ENCODE results near the gene HRG. TPM values are rescaled to one million over a fixed set of nuclear protein-coding genes. Genes with fewer than 3 reads are reported as not detected.

Gene HRG
- total RNA-seq, 1 experiment from 2014 or later, result not detected

DNA sequence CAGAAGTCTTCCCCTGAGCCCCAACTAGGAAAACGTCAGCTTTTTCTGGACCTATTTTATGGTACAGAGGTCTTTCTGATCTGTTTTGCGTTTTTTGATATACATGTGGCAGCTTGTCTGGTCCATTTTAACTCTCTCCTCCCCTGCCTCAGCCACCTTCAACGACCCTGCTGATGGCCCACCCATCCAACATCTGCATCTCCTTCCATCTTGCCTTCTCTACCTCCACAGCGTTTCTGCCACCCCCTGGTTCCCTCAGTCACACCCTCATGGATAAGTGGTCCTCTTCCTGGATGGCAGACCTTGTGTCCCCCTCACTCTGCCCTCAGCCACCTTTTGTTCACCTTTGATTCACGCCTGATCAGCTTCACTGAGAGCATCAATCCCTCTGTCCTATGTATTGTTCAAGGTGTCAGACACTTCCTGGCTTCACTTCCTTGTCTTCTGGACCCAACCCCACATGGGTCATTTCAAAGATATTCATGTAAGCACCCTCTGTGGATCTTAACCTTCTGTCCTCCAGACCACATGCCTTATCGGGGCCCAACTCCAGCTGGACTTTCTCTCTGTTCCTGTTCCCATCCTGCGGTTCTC lies 39.5 kb upstream of the HRG start:
- TF ChIP-seq, protein P1, sequence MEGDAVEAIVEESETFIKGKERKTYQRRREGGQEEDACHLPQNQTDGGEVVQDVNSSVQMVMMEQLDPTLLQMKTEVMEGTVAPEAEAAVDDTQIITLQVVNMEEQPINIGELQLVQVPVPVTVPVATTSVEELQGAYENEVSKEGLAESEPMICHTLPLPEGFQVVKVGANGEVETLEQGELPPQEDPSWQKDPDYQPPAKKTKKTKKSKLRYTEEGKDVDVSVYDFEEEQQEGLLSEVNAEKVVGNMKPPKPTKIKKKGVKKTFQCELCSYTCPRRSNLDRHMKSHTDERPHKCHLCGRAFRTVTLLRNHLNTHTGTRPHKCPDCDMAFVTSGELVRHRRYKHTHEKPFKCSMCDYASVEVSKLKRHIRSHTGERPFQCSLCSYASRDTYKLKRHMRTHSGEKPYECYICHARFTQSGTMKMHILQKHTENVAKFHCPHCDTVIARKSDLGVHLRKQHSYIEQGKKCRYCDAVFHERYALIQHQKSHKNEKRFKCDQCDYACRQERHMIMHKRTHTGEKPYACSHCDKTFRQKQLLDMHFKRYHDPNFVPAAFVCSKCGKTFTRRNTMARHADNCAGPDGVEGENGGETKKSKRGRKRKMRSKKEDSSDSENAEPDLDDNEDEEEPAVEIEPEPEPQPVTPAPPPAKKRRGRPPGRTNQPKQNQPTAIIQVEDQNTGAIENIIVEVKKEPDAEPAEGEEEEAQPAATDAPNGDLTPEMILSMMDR (IDR thresholded peaks at IDR 0.05), result no peak
- TF ChIP-seq, protein P2, sequence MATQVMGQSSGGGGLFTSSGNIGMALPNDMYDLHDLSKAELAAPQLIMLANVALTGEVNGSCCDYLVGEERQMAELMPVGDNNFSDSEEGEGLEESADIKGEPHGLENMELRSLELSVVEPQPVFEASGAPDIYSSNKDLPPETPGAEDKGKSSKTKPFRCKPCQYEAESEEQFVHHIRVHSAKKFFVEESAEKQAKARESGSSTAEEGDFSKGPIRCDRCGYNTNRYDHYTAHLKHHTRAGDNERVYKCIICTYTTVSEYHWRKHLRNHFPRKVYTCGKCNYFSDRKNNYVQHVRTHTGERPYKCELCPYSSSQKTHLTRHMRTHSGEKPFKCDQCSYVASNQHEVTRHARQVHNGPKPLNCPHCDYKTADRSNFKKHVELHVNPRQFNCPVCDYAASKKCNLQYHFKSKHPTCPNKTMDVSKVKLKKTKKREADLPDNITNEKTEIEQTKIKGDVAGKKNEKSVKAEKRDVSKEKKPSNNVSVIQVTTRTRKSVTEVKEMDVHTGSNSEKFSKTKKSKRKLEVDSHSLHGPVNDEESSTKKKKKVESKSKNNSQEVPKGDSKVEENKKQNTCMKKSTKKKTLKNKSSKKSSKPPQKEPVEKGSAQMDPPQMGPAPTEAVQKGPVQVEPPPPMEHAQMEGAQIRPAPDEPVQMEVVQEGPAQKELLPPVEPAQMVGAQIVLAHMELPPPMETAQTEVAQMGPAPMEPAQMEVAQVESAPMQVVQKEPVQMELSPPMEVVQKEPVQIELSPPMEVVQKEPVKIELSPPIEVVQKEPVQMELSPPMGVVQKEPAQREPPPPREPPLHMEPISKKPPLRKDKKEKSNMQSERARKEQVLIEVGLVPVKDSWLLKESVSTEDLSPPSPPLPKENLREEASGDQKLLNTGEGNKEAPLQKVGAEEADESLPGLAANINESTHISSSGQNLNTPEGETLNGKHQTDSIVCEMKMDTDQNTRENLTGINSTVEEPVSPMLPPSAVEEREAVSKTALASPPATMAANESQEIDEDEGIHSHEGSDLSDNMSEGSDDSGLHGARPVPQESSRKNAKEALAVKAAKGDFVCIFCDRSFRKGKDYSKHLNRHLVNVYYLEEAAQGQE (IDR thresholded peaks at IDR 0.05; ENCODE audit: insufficient read depth in 1 of 2, low read depth in 2 of 2, low read length in 1 of 2), result no peak
- TF ChIP-seq POLR2AphosphoS5 (IDR thresholded peaks at IDR 0.05; ENCODE audit: low read depth, low read length) (no peak), SIN3A (IDR thresholded peaks at IDR 0.05; ENCODE audit: borderline replicate concordance, insufficient read depth, low read depth, low read length) (no peak), TCF7L2 (IDR thresholded peaks at IDR 0.05; ENCODE audit: low read depth, low read length) (no peak)
- Histone ChIP-seq H3K27me3 (ENCODE audit: control insufficient read depth, insufficient read depth, low read length) (peaks cover 12% of the 10 kb centered on the region; the same call in 1 of the 2 replicates), H3K27ac (ENCODE audit: low read length) (no peak overlapping the region), H3K4me1 (ENCODE audit: control insufficient read depth, insufficient read depth, low read length) (no peaks in the 10 kb centered on the region), H3K36me3 (ENCODE audit: control insufficient read depth, insufficient read depth, low read length) (no peaks in the 10 kb centered on the region), H3K9me3 (ENCODE audit: control insufficient read depth, insufficient read depth, low read depth, low read length) (no peaks in the 10 kb centered on the region), H3K4me3 (ENCODE audit: low read depth in 2 of 2, low read length in 2 of 2) (no peak overlapping the region)
- ChIA-PET CTCF (interaction anchor here (1.3 kb wide), 1 partner anchor 9 kb away, joined by 5 read pairs; no protein-coding TSS in a partner anchor), POLR2A (no interaction called here)
- no TSS peak for BruUV-seq (replicated peaks)
- DNase-seq (ENCODE audit: low read depth, low spot score) (no peak), ATAC-seq (no peak)
- intact Hi-C loops (cut with micrococcal nuclease; ENCODE audit: unreplicated experiment) (no loop called here), in situ Hi-C loops (cut with HindIII; ENCODE audit: low pct_unique_long_range_greater_than_20kb, low sequenced_read_pairs) (no loop called here)

DNA sequence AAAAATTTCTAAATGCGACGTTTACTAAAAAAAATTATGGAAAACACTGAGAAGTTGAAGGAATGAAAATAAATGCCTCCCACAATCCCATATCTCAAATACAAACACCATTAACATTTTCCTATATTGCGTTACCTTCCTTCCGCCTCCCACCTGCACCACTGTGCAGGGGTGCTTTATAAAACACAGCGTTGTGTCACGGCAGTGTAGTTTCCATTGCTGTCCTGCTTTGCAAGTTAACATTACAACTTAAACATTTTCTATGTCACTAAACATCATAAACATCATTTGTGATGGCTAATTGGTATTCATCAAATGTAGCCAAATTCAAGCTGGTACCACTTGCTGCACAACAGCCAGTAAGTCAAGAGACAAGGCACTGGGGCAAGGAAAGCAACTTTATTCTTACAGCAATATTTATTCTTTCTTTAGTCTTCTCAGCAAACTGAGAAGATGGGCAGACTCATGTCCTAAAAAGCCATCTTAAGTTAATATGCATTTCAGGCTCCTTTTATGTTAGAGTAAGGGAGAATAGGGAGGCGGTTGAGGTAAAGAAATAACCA lies 37.9 kb upstream of the HRG start:
- Histone ChIP-seq H3K27ac (ENCODE audit: low read length) (no peak overlapping the region), H3K27me3 (ENCODE audit: control insufficient read depth, insufficient read depth, low read length) (peaks cover 12% of the 10 kb centered on the region; the same call in 1 of the 2 replicates), H3K4me1 (ENCODE audit: control insufficient read depth, insufficient read depth, low read length) (no peaks in the 10 kb centered on the region), H3K4me3 (ENCODE audit: low read depth in 2 of 2, low read length in 2 of 2) (no peak overlapping the region), H3K36me3 (ENCODE audit: control insufficient read depth, insufficient read depth, low read length) (no peaks in the 10 kb centered on the region), H3K9me3 (ENCODE audit: control insufficient read depth, insufficient read depth, low read depth, low read length) (no peaks in the 10 kb centered on the region)
- DNase-seq (ENCODE audit: low read depth, low spot score) (no peak), ATAC-seq (no peak)
- ChIA-PET CTCF (no interaction called here), POLR2A (no interaction called here)
- intact Hi-C loops (cut with micrococcal nuclease; ENCODE audit: unreplicated experiment) (no loop called here), in situ Hi-C loops (cut with HindIII; ENCODE audit: low pct_unique_long_range_greater_than_20kb, low sequenced_read_pairs) (no loop called here)
- BruUV-seq (replicated peaks), result no TSS peak
- no peak for TF ChIP-seq SIN3A (IDR thresholded peaks at IDR 0.05; ENCODE audit: borderline replicate concordance, insufficient read depth, low read depth, low read length)
- TF ChIP-seq TCF7L2 (IDR thresholded peaks at IDR 0.05; ENCODE audit: low read depth, low read length), result no peak
- TF ChIP-seq POLR2AphosphoS5 (IDR thresholded peaks at IDR 0.05; ENCODE audit: low read depth, low read length), result no peak
- TF ChIP-seq, protein P1 (IDR thresholded peaks at IDR 0.05), result no peak
- TF ChIP-seq, protein P2 (IDR thresholded peaks at IDR 0.05; ENCODE audit: insufficient read depth in 1 of 2, low read depth in 2 of 2, low read length in 1 of 2), result no peak

Data from Panc1 (cell line).